ENCODE data around the gene LAMA2. TPM values are rescaled to one million over a fixed set of nuclear protein-coding genes. Genes with fewer than 3 reads are reported as not detected.

LAMA2 gene
- total and polyA plus RNA-seq, 2 donors (not counting 3 experiments of a cell fraction or from before 2014, with no cell fraction given), result 0.51 to 0.75 TPM

- no peaks in the 10 kb centered on the region for H3K9me1 ChIP-seq (replicated peaks; ENCODE audit: control insufficient read depth, extremely low read depth, insufficient read depth, low read length)
- intact Hi-C loops (cut with micrococcal nuclease) (no loop called here), dilution Hi-C loops (cut with MboI; ENCODE audit: extremely low pct_ligation_motif_present, low sequenced_read_pairs) (no loop called here)
- no peaks in the 10 kb centered on the region for H3K9me3 ChIP-seq (replicated peaks; ENCODE audit: control insufficient read depth, insufficient read depth, low read length)
- no peak overlapping the region for H3K27ac ChIP-seq (ENCODE audit: insufficient read depth, low read depth, low read length)
- H3K36me3 ChIP-seq (ENCODE audit: control insufficient read depth in 2 of 2, extremely low read depth in 1 of 2, insufficient read depth in 2 of 2, low read length in 2 of 2), result no peaks in the 10 kb centered on the region
- FAIRE-seq (no peak), DNase-seq (ENCODE audit: low read depth, low spot score) (no peak)
- H2AFZ ChIP-seq (ENCODE audit: low read depth, low read length), result no peak overlapping the region
- no peaks in the 10 kb centered on the region for H3K27me3 ChIP-seq (ENCODE audit: control insufficient read depth in 2 of 2, insufficient read depth in 2 of 2, low read length in 2 of 2)
- H3K4me1 ChIP-seq (ENCODE audit: control insufficient read depth, extremely low read depth, insufficient read depth, low read length), result no peaks in the 10 kb centered on the region
- CTCF ChIA-PET, result no interaction called here
- BruUV-seq (replicated peaks), result no TSS peak
- TF ChIP-seq FOS (IDR thresholded peaks at IDR 0.05; ENCODE audit: borderline replicate concordance, insufficient read depth, low read length), result no peak
- TF ChIP-seq JUN (IDR thresholded peaks at IDR 0.05; ENCODE audit: borderline replicate concordance, insufficient read depth, insufficient read length, low read depth), result no peak
- TF ChIP-seq MAX (IDR thresholded peaks at IDR 0.05; ENCODE audit: insufficient read depth, insufficient read length), result no peak
- no peak for TF ChIP-seq CTCF (IDR thresholded peaks at IDR 0.05; ENCODE audit: extremely low read depth in 1 of 2, insufficient read depth in 1 of 2, low read depth in 1 of 2, low read length in 2 of 2)
- TF ChIP-seq EZH2 (IDR thresholded peaks at IDR 0.05; ENCODE audit: borderline replicate concordance, low read depth, low read length, severe bottlenecking), result no peak
- TF ChIP-seq POLR2AphosphoS5 (IDR thresholded peaks at IDR 0.05; ENCODE audit: insufficient read depth, low read depth, low read length), result no peak
- TF ChIP-seq GATA2 (IDR thresholded peaks at IDR 0.05; ENCODE audit: insufficient read depth, insufficient read length, low read depth, low read length), result no peak
- TF ChIP-seq POLR2A (IDR thresholded peaks at IDR 0.05; ENCODE audit: low read depth, low read length), result no peak
- TF ChIP-seq MYC (IDR thresholded peaks at IDR 0.05; ENCODE audit: low read depth, low read length), result no peak
- H3K79me2 ChIP-seq (ENCODE audit: control insufficient read depth, insufficient read depth, low read length), result no peaks in the 10 kb centered on the region
- POLR2A ChIA-PET, result no interaction called here
- no peaks in the 10 kb centered on the region for H4K20me1 ChIP-seq (replicated peaks; ENCODE audit: control insufficient read depth, extremely low read depth, insufficient read depth, low read length)
- no peak overlapping the region for H3K4me3 ChIP-seq (replicated peaks in 1 of 3; ENCODE audit: insufficient read depth in 1 of 3, low read depth in 1 of 3, low read length in 3 of 3)
- no peak overlapping the region for H3K9ac ChIP-seq (replicated peaks; ENCODE audit: extremely low read depth, insufficient read depth, low read length)
- H3K4me2 ChIP-seq (ENCODE audit: insufficient read depth, low read length), result no peak overlapping the region
Measured at GRCh38 chr6:129453073-129453472, 570.1 kb downstream of the LAMA2 start.

Measured in endothelial cell of umbilical vein (primary cell).